Muscle of leg (tissue), 11 donors: ENCODE data around the gene LARP4. TPM values are rescaled to one million over a fixed set of nuclear protein-coding genes. Genes with fewer than 3 reads are reported as not detected.
"Not testable (repeated sequence)": the region's sequence is repeated elsewhere in the genome, so short reads cannot be mapped to it uniquely, and the experiment has no call there.

Experiments used
- DNase-seq: peaks from one replicate; pipeline ENCODE4 v3.0.0; 2013
- H3K27ac ChIP-seq: one replicate; pipeline ENCODE4 v1.5.1; 2013; ENCODE audit warnings: mild to moderate bottlenecking, low read length, control low read depth
- H3K27me3 ChIP-seq: one replicate; pipeline ENCODE4 v1.6.1; 2013; ENCODE audit warnings: low read length; ENCODE audit not compliant: control insufficient read depth, insufficient read depth
- H3K36me3 ChIP-seq: one replicate; pipeline ENCODE4 v1.6.1; 2013; ENCODE audit warnings: low read length; ENCODE audit not compliant: control insufficient read depth, insufficient read depth
- H3K4me1 ChIP-seq: one replicate; pipeline ENCODE4 v1.6.1; 2013; ENCODE audit warnings: low read length; ENCODE audit not compliant: control insufficient read depth, insufficient read depth
- H3K4me3 ChIP-seq: one replicate; pipeline ENCODE4 v1.5.1; 2013; ENCODE audit warnings: low read length, control low read depth
- H3K9me3 ChIP-seq: replicated peaks from 2 replicates; pipeline ENCODE4 v1.6.1; 2013; ENCODE audit warnings: low read depth, low read length; ENCODE audit not compliant: control insufficient read depth
- WGBS: methylation state at CpG from one replicate; pipeline ENCODE4 v1.1.5; 2013; ENCODE audit warnings: missing lambda C conversion rate; ENCODE audit not compliant: insufficient coverage; 5-methylcytosine and 5-hydroxymethylcytosine counted together
- polyA plus RNA-seq, 8 donors: library from polyadenylated mRNA; unstranded; fragments of 120-200 nt; gene quantifications; one replicate each; pipeline versions ENCODE4 v1.2.1 to v1.2.3, GENCODE V29; 2013; ENCODE audit warnings: inconsistent platforms in 1 of 8, low replicate concordance in 1 of 8; ENCODE audit not compliant: insufficient read length in 8 of 8, insufficient read depth in 1 of 8
- total RNA-seq: library from RNA; stranded (reverse); fragments of 120-200 nt; gene quantifications from one replicate; pipeline ENCODE4 v1.2.4, GENCODE V29; 2013

LARP4 gene
- total and polyA plus RNA-seq, 9 donors, result 15.1 to 24.7 (median 21.8) TPM

DNA sequence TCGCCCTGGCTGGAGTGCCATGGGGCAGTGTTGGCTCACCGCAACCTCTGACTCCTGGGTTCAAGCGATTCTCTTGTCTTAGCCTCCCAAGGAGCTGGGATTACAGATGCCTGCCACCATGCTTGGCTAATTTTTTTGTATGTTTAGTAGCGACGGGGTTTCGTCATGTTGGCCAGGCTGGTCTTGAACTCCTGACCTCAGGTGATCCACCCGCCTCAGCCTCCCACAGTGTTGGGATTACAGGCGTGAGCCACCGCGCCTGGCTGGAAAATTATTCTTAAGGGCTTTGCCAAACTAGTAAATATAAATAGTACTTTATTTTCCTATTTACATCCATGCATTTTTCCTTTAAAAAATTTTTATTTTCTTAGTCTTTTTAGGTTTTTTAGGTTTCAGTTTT, 22.2 kb downstream of the LARP4 start:
- H3K27ac ChIP-seq, H3K36me3 ChIP-seq, H3K27me3 ChIP-seq, H3K4me3 ChIP-seq, H3K4me1 ChIP-seq, H3K9me3 ChIP-seq, DNase-seq: not testable (repeated sequence)
- WGBS, result no CpG with 5 or more reads among the region's 10 CpGs

DNA sequence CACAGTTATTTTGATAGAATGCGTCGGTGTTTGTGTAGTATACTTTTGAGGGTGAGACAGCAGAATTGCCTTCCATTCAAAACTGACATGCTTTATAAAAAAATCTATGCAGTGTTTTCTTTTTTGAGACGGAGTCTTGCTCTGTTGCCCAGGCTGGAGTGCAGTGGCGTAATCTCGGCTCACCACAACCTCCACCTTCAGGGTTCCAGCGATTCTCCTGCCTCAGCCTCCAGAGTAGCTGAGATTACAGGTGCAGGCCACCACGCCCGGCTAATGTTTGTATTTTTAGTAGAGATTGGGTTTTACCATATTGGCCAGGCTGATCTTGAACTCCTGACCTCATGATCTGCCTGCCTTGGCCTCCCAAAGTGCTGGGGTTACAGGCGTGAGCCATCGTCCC, 22.7 kb downstream of the LARP4 start:
- WGBS, result 92% methylated on average over 2 of the region's 10 CpGs
- not testable (repeated sequence) for H3K27me3 ChIP-seq, DNase-seq, H3K9me3 ChIP-seq, H3K4me1 ChIP-seq, H3K27ac ChIP-seq, H3K36me3 ChIP-seq, H3K4me3 ChIP-seq

DNA sequence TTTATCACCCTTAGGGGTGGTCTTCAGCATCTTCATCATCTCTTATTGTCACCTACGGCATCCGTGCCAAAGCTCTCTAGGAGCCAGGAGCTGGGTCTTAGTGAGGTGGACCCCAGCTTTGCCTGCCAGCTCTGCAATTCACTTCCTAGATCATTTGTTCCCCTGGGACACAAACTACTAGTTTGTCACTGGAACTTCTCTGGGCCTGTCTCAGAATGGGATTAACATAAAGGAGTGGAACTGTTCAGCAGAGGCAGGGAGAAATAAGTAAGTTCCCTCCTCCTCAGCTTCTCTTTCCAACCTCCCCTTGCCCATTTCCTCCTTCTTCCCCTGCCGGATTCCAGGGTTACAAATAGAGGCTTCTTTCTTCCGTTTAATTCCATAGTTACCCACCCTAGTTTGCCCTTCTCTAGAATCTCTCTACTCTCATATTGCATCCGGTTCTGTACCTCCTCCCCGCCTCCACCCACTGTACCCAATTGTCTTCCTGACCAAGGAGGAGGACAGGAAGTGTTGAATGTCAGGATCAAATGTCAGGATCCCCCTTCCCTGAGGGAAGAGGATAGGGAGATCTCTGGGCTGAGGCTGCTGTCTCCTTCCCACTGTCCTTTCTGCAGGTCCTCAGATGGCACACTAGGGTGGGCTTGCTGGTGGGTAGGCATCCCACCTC, 25.0 kb downstream of the LARP4 start:
- Histone ChIP-seq H3K9me3 (no peaks in the 10 kb centered on the region), H3K4me3 (no peak overlapping the region), H3K36me3 (peaks cover 12% of the 10 kb centered on the region), H3K4me1 (peaks cover 4% of the 10 kb centered on the region), H3K27ac (no peak overlapping the region), H3K27me3 (no peaks in the 10 kb centered on the region)
- 35% methylated on average over 2 of the region's 6 CpGs for WGBS
- no peak for DNase-seq

DNA sequence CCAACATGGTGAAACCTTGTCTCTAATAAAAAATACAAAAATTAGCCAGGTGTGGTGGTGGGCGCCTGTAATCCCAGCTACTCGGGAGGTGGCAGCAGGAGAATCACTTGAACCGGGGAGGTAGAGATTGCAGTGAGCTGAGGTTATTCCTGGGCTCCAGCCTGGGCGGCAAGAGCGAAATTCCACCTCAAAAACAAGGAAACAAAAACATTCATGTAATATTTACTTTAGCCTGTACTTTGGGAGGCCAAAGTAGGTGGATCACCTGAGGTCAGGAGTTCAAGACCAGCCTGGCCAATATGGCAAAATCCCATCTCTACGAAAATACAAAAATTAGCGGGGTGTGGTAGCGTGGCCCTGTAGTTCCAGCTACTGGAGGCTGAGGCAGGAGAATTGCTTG, 31.0 kb downstream of the LARP4 start:
- H3K36me3 ChIP-seq, result peaks cover 38% of the 10 kb centered on the region

DNA sequence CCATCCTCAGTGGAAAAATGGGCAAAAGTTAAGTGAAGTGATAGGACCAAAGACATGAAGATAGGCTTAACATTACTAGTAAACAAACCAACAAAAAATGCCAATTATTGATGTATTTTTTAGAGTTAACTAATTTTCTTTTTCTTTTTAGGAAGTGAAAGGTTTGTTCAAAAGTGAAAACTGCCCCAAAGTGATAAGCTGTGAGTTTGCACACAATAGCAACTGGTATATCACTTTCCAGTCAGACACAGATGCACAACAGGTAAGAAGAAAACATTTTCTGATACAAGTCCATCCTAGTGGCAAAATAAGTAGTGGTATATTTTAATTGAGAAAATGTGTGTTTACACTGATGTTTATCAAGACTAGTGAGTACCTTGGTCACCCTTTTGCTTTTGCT, 39.6 kb downstream of the LARP4 start:
- H3K9me3 ChIP-seq, result no peaks in the 10 kb centered on the region
- H3K27ac ChIP-seq, result no peak overlapping the region
- H3K4me3 ChIP-seq, result no peak overlapping the region
- no peaks in the 10 kb centered on the region for H3K27me3 ChIP-seq
- no peak for DNase-seq
- no peaks in the 10 kb centered on the region for H3K4me1 ChIP-seq
- peaks cover 30% of the 10 kb centered on the region for H3K36me3 ChIP-seq

More for the DNA sequence above, 31.0 kb downstream of the LARP4 start:
- WGBS, result 90% methylated on average over 2 of the region's 8 CpGs
- H3K27ac ChIP-seq, DNase-seq, H3K9me3 ChIP-seq, H3K4me3 ChIP-seq, H3K4me1 ChIP-seq, H3K27me3 ChIP-seq: not testable (repeated sequence)

DNA sequence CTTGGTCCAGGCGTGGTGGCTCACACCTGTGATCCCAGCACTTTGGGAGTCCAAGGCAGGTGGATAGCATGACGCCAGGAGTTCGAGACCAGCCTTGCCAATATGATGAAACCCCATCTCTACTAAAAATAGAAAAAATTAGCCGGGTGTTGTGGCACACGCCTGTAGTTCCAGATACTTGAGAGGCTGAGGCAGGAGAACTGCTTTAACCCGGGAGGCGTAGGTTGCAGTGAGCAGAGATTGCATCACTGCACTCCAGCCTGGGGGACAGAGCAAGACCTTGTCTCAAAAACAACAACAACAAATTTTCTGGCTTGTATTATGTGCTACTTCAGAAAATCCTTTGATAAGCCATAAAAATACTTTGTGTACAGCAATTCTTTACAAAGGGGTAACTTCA, 41.1 kb downstream of the LARP4 start:
- H3K4me1 ChIP-seq, result no peaks in the 10 kb centered on the region
- H3K27ac ChIP-seq, result no peak overlapping the region
- no peak overlapping the region for H3K4me3 ChIP-seq
- peaks cover 26% of the 10 kb centered on the region for H3K36me3 ChIP-seq
- H3K27me3 ChIP-seq, result no peaks in the 10 kb centered on the region
- WGBS, result 67% methylated on average over 1 of the region's 7 CpGs
- no peak for DNase-seq
- no peaks in the 10 kb centered on the region for H3K9me3 ChIP-seq

DNA sequence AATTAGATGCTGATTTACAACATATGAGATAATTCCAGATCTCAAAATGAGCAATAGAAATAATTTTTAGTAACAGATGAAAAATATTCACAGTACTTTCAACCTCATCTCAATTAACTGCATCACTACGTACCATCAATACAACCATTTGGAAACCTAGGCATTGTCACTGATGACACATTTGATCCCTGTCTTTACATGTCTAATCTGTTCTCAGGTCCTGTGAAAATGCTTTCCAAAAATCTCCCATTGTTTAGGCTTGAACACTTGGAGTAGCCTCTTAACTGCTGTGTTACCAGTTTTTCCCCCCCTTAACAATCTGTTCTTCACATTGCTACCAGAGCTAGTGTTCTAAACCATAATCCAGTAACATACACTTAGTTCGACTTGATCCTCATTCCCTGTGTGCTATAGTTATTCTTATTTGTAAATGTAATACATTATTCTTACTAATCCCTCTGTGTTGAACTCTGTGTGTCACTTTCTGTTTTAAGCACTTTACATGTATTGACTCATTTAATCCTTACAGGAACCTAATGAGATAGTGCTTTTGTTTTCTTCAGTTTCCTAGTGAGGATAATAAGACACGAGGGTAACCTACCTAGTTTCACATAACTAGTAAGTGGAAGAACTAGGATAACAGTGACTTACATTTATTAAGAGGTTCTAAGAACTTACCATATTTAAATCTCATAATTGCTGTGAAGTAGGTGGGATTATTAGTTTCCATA, 41.7 kb downstream of the LARP4 start:
- Histone ChIP-seq H3K4me3 (no peak overlapping the region), H3K36me3 (peaks cover 30% of the 10 kb centered on the region), H3K9me3 (no peaks in the 10 kb centered on the region), H3K27me3 (no peaks in the 10 kb centered on the region), H3K4me1 (no peaks in the 10 kb centered on the region), H3K27ac (no peak overlapping the region)
- DNase-seq, result no peak
- 89% methylated on average over 1 of the region's 3 CpGs for WGBS

DNA sequence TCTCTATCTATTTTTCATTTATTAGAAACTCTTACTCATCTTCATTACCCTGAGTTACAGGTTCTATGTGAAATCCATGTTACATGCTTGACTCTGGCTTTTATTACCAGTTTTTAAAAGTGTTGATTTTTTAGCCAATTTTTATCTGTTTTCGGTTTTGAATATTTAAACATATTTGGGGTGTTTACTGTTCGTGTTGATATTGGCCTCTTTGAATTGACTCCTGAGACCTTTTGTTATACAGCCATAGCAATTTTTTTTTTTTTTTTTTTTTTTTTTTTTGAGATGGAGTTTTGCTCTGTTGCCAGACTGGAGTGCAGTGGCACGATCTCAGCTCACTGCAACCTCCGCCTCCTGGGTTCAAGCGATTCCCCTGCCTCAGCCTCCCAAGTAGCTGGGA, 49.0 kb downstream of the LARP4 start:
- no CpG with 5 or more reads among the region's 5 CpGs for WGBS
- H3K4me1 ChIP-seq, DNase-seq, H3K27ac ChIP-seq, H3K4me3 ChIP-seq, H3K9me3 ChIP-seq, H3K27me3 ChIP-seq: not testable (repeated sequence)
- peaks cover 18% of the 10 kb centered on the region for H3K36me3 ChIP-seq

DNA sequence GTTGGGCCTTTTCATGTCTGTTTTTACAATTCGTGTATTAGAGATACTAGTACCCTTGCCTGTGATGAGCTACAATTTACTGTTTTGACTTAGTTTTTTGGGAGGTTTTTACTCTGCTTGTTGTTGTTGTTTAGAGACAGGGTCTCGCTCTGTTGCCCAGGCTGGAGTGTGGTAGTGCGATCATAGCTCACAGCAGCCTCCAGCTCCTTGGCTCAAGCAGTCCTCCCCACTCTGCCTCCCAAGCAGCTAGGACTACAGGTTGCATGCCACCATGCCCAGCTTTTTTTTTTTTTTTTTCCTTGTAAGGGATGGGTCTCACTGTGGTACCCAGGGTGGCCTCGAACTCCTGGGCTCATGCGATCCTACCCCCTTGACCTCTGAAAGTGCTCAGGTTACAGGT, 52.1 kb downstream of the LARP4 start:
- no peaks in the 10 kb centered on the region for H3K9me3 ChIP-seq
- no peak overlapping the region for H3K4me3 ChIP-seq
- no peak overlapping the region for H3K27ac ChIP-seq
- WGBS, result no CpG with 5 or more reads among the region's 5 CpGs
- no peaks in the 10 kb centered on the region for H3K27me3 ChIP-seq
- H3K36me3 ChIP-seq, result peaks cover 16% of the 10 kb centered on the region
- no peak for DNase-seq
- no peaks in the 10 kb centered on the region for H3K4me1 ChIP-seq

DNA sequence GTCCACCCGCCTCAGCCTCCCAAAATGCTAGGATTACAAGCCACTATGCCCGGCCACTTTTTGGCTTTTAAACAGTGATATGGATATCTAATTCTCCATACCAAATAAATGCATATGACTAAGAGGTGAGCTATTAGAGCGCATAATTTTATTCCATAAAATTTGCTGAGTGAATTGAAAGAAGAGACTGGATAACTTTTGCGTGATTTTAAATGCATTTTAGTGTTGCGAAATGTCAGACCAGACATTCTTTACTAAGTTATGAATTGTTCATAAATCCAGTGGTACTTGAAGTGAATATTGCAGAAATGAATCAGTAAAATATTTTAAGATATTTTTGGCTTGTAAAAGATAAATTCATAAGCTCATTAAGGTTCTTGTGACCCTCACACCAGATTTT, 53.2 kb downstream of the LARP4 start:
- Histone ChIP-seq H3K27me3 (no peaks in the 10 kb centered on the region), H3K27ac (no peak overlapping the region), H3K4me1 (no peaks in the 10 kb centered on the region), H3K9me3 (no peaks in the 10 kb centered on the region), H3K36me3 (peaks cover 14% of the 10 kb centered on the region), H3K4me3 (no peak overlapping the region)
- no peak for DNase-seq
- WGBS, result no CpG with 5 or more reads among the region's 5 CpGs
